Measurements from ENCODE around the gene UMAD1. TPM values are rescaled to one million over a fixed set of nuclear protein-coding genes. Genes with fewer than 3 reads are reported as not detected.

The UMAD1 gene
- total RNA-seq, 1 donor from 2014 or later = 13.9 TPM

DNA sequence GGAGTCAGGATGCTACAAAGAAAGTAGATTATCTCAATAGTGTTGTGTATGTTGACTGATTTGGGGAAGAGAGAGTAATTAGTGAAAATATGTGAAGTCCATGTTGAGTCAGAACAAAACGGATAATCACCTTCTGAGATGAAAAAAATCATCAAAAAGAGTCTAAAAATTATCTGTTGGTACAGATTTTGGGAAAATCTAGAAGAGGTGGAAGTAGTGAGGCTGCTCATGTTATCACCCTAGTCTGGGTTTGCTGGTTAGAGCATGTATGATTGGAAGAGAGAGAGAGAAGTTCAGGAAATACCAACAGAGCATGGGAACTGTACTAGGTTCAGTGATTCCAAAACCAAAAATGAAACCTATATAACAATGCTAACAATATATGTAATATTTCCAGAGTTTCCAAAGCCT, 65.6 kb downstream of the UMAD1 start:
- ATAC-seq (ENCODE audit: low read depth) = peak; percentile 58
- H3K27ac Mint-ChIP-seq = peak overlapping the region; percentile 42
- intact Hi-C loops (cut with micrococcal nuclease) = loop anchor here (2.0 to 5.0 kb wide), 3 partner anchors 15 to 213 kb away; no protein-coding TSS in a partner anchor

DNA sequence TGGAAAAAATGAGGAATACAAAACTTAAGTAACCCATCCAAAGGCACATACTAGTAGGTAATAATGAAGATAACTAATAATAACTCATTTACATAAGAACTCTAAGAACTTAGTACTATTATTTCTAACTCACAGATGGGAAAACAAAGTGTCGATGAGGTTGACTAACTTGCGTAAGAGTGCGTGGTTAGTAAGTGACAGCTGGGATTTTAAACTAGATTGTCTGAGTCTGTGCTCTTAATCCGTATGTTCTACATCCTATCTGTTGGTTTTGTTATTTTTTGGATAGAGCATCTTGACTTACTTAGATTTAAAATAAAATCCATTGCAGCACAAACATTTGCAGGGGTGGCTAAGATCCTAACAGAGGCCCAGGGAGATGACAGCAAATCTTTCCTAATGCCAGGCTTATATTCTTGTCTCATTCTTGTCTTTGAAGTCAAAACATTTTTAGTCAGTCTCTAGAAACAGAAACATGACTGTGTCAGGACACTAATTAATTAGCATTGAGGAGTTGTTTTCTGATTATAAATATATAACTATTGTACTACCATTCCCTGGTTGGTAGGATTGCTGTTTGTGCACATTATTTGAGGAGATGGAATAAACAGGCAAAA, 66.1 kb downstream of the UMAD1 start:
- H3K27me3 Mint-ChIP-seq = no peaks in the 10 kb centered on the region
- CTCF ChIA-PET = no interaction called here
- H3K27ac Mint-ChIP-seq = no peak overlapping the region
- intact Hi-C loops (cut with micrococcal nuclease) = loop anchor here (2.0 to 5.0 kb wide), 3 partner anchors 16 to 212 kb away; no protein-coding TSS in a partner anchor
- H3K4me3 Mint-ChIP-seq = no peak overlapping the region
- POLR2A ChIA-PET = no interaction called here
- peaks cover 35% of the 10 kb centered on the region for H3K4me1 Mint-ChIP-seq
- no peaks in the 10 kb centered on the region for H3K9me3 Mint-ChIP-seq
- DNase-seq = no peak
- ATAC-seq (ENCODE audit: low read depth) = no peak
- H3K36me3 Mint-ChIP-seq (ENCODE audit: low read depth) = peaks cover 3% of the 10 kb centered on the region
- TF ChIP-seq, protein P1, sequence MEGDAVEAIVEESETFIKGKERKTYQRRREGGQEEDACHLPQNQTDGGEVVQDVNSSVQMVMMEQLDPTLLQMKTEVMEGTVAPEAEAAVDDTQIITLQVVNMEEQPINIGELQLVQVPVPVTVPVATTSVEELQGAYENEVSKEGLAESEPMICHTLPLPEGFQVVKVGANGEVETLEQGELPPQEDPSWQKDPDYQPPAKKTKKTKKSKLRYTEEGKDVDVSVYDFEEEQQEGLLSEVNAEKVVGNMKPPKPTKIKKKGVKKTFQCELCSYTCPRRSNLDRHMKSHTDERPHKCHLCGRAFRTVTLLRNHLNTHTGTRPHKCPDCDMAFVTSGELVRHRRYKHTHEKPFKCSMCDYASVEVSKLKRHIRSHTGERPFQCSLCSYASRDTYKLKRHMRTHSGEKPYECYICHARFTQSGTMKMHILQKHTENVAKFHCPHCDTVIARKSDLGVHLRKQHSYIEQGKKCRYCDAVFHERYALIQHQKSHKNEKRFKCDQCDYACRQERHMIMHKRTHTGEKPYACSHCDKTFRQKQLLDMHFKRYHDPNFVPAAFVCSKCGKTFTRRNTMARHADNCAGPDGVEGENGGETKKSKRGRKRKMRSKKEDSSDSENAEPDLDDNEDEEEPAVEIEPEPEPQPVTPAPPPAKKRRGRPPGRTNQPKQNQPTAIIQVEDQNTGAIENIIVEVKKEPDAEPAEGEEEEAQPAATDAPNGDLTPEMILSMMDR (IDR thresholded peaks at IDR 0.05) = no peak

More for the DNA sequence above, 65.6 kb downstream of the UMAD1 start:
- ChIA-PET POLR2A (no interaction called here), CTCF (no interaction called here)
- H3K4me3 Mint-ChIP-seq = peak overlapping the region; percentile 46
- H3K4me1 Mint-ChIP-seq = peaks cover 41% of the 10 kb centered on the region
- H3K36me3 Mint-ChIP-seq (ENCODE audit: low read depth) = peaks cover 3% of the 10 kb centered on the region
- DNase-seq = no peak
- no peaks in the 10 kb centered on the region for H3K9me3 Mint-ChIP-seq
- no peaks in the 10 kb centered on the region for H3K27me3 Mint-ChIP-seq
- TF ChIP-seq, protein P1 (IDR thresholded peaks at IDR 0.05) = no peak

DNA sequence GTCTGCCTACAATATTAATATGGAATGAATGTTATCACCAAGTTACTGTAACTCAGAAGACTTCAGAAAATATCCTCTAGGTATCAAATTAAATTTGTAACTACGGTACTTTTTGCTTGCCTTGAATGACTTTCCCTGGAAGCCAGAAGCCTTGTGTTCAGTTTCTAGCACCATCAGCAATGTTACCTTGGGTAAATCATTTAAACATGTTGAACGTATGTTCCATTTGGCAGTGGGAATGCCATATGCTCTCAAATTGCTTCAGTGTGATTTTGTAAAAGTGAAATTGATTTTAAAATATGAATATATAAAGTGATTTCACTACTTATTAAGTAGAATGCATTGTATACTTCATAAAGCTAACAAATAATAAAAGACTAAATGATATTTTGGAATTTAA, 66.7 kb downstream of the UMAD1 start:
- H3K27me3 Mint-ChIP-seq = no peaks in the 10 kb centered on the region
- H3K27ac Mint-ChIP-seq = no peak overlapping the region
- DNase-seq (no peak), ATAC-seq (ENCODE audit: low read depth) (no peak)
- ChIA-PET CTCF (no interaction called here), POLR2A (no interaction called here)
- TF ChIP-seq, protein P1 (IDR thresholded peaks at IDR 0.05) = no peak
- intact Hi-C loops (cut with micrococcal nuclease) = loop anchor here (2.0 to 5.0 kb wide), 3 partner anchors 16 to 212 kb away; no protein-coding TSS in a partner anchor
- no peak overlapping the region for H3K4me3 Mint-ChIP-seq
- peaks cover 32% of the 10 kb centered on the region for H3K4me1 Mint-ChIP-seq
- H3K9me3 Mint-ChIP-seq = no peaks in the 10 kb centered on the region
- peaks cover 3% of the 10 kb centered on the region for H3K36me3 Mint-ChIP-seq (ENCODE audit: low read depth)

DNA sequence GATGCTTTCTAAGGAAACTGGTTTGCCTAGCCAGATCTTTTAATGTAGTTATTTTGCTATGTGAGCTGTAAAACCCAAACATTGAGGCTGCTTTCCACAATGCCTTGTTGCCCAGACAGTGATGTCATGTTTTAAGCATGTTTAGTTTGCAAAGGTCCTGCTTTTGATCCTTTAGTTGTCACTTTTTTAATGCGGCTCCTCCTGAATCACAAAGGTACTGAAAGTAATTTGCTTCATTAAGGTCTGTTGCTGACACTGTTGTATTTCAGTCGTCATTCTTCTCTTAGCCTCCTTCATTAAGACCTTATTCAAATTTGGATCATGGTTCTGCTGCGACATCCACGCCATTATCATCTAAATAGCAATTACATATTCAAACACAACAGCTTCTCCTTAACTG, 67.3 kb downstream of the UMAD1 start:
- H3K36me3 Mint-ChIP-seq (ENCODE audit: low read depth) = peaks cover 3% of the 10 kb centered on the region
- CTCF ChIA-PET = no interaction called here
- TF ChIP-seq, protein P1 (IDR thresholded peaks at IDR 0.05) = no peak
- POLR2A ChIA-PET = no interaction called here
- H3K4me1 Mint-ChIP-seq = peaks cover 32% of the 10 kb centered on the region
- DNase-seq (no peak), ATAC-seq (ENCODE audit: low read depth) (no peak)
- H3K9me3 Mint-ChIP-seq = no peaks in the 10 kb centered on the region
- intact Hi-C loops (cut with micrococcal nuclease) = loop anchor here (2.0 to 5.0 kb wide), 3 partner anchors 17 to 211 kb away; no protein-coding TSS in a partner anchor
- no peaks in the 10 kb centered on the region for H3K27me3 Mint-ChIP-seq
- no peak overlapping the region for H3K4me3 Mint-ChIP-seq
- H3K27ac Mint-ChIP-seq = no peak overlapping the region

DNA sequence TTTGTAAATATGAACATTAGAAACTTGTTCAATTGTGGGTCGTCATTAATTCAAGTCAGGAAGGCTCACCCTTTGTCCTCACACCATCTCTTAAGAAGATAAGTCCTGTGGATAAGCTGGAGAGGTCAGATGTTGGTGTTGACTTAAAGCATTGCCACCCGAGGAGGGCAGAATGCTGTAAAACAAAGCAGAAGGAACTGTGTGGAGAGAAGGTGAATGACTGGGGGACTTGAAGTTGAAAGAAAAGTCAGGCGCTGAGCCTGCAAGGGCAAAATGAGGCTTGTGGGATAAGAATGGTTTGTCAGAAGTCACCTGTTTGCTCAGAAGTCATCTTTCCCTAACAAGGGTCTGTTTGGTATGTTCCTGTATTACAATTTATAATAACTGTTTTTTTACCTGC, 68.7 kb downstream of the UMAD1 start:
- Mint-ChIP-seq H3K9me3 (no peaks in the 10 kb centered on the region), H3K36me3 (ENCODE audit: low read depth) (peaks cover 2% of the 10 kb centered on the region), H3K27me3 (no peaks in the 10 kb centered on the region), H3K4me1 (peaks cover 40% of the 10 kb centered on the region), H3K27ac (no peak overlapping the region), H3K4me3 (no peak overlapping the region)
- ATAC-seq (ENCODE audit: low read depth) = no peak
- TF ChIP-seq, protein P1 (IDR thresholded peaks at IDR 0.05) = no peak
- no peak for DNase-seq
- intact Hi-C loops (cut with micrococcal nuclease) = loop anchor here (5.0 kb wide), 1 partner anchor 33 kb away; no protein-coding TSS in a partner anchor
- ChIA-PET POLR2A (no interaction called here), CTCF (no interaction called here)

Data from activated B cell treated with CpG ODN at 0.5 μM for 24 hours (primary cell).